Activated T-cell treated with anti-CD3 and anti-CD28 coated beads, Interleukin-2, amount 50 U/mL, for 1 hour (primary cell): ENCODE measurements around the gene CDH3.

Source experiments
- DNase-seq: peaks from one replicate; pipeline ENCODE4 v3.0.0-alpha.2; 2020

CDH3 gene

GRCh38 chr16:68739964-68740627 is 95.0 kb downstream of the CDH3 start:
- DNase-seq, result no peak

GRCh38 chr16:68740628-68741346 is 95.7 kb downstream of the CDH3 start:
- no peak for DNase-seq

GRCh38 chr16:68743664-68744063 is 98.6 kb downstream of the CDH3 start:
- DNase-seq, result no peak

GRCh38 chr16:68744744-68745280 is 99.7 kb downstream of the CDH3 start:
- DNase-seq, result no peak

GRCh38 chr16:68746951-68747350 is 101.8 kb downstream of the CDH3 start:
- no peak for DNase-seq

- no peak for DNase-seq
Measured at GRCh38 chr16:68749432-68749831, 104.3 kb downstream of the CDH3 start.
